Astrocyte (in vitro differentiated cells and primary cell): ENCODE data around the gene PTPRE. TPM values are rescaled to one million over a fixed set of nuclear protein-coding genes. Genes with fewer than 3 reads are reported as not detected.
A peak's percentile ranks its signal among the peaks of the same experiment; 100 is the strongest.

ENCODE experiments used
- DNase-seq: peaks from one replicate; pipeline ENCODE4 v3.0.0-alpha.2; 2010; ENCODE audit warnings: low read depth
- FAIRE-seq: peaks from 2 replicates; lab custom pipeline; 2011; peaks lifted over from hg19 to GRCh38; lab: Jason Lieb, UNC
- H2AFZ ChIP-seq: 2 replicates; pipeline ENCODE4 v1.6.0; 2012; ENCODE audit warnings: low read depth, low read length, inconsistent platforms
- H3K27ac ChIP-seq: 2 replicates; pipeline ENCODE4 v1.5.1; 2011; ENCODE audit warnings: low read depth, low read length, inconsistent platforms
- H3K27me3 ChIP-seq: 2 replicates; pipeline ENCODE4 v1.6.0; 2011; ENCODE audit warnings: low read length, inconsistent platforms; ENCODE audit not compliant: insufficient read depth
- H3K36me3 ChIP-seq: 2 replicates; pipeline ENCODE4 v1.5.1; 2011; ENCODE audit warnings: low read length, inconsistent platforms; ENCODE audit not compliant: insufficient read depth
- H3K4me1 ChIP-seq: 2 replicates; pipeline ENCODE4 v1.5.1; 2011; ENCODE audit warnings: low read length, inconsistent platforms; ENCODE audit not compliant: insufficient read depth
- H3K4me2 ChIP-seq: 2 replicates; pipeline ENCODE4 v1.6.0; 2012; ENCODE audit warnings: low read length, inconsistent platforms
- H3K4me3 ChIP-seq: 2 replicates; pipeline ENCODE4 v1.5.1; 2011; ENCODE audit warnings: low read depth, mild to moderate bottlenecking, low read length, inconsistent platforms; ENCODE audit not compliant: insufficient read depth
- H3K79me2 ChIP-seq: 2 replicates; pipeline ENCODE4 v1.6.0; 2012; ENCODE audit warnings: mild to moderate bottlenecking, low read length, inconsistent platforms; ENCODE audit not compliant: insufficient read depth
- H3K9ac ChIP-seq: 2 replicates; pipeline ENCODE4 v1.6.0; 2012; ENCODE audit warnings: mild to moderate bottlenecking, low read length, inconsistent platforms
- H3K9me3 ChIP-seq: 2 replicates; pipeline ENCODE4 v1.5.1; 2012; ENCODE audit warnings: low read depth, mild to moderate bottlenecking, low read length, inconsistent platforms; ENCODE audit not compliant: insufficient read depth
- H4K20me1 ChIP-seq: 2 replicates; pipeline ENCODE4 v1.6.0; 2012; ENCODE audit warnings: low read length, inconsistent platforms; ENCODE audit not compliant: insufficient read depth
- H3K27ac Mint-ChIP-seq: one replicate; pipeline ENCODE4 v1.8.0; 2021; ENCODE audit warnings: mild to moderate bottlenecking, mixed read lengths; ENCODE audit not compliant: unreplicated experiment
- H3K27me3 Mint-ChIP-seq: one replicate; pipeline ENCODE4 v1.8.0; 2021; ENCODE audit warnings: low read depth, mixed read lengths; ENCODE audit not compliant: unreplicated experiment
- H3K36me3 Mint-ChIP-seq: one replicate; pipeline ENCODE4 v1.8.0; 2021; ENCODE audit warnings: low read depth, mixed read lengths; ENCODE audit not compliant: unreplicated experiment
- H3K4me1 Mint-ChIP-seq: one replicate; pipeline ENCODE4 v1.8.0; 2021; ENCODE audit warnings: low read depth, mixed read lengths; ENCODE audit not compliant: unreplicated experiment
- H3K4me3 Mint-ChIP-seq: one replicate; pipeline ENCODE4 v1.8.0; 2021; ENCODE audit warnings: mild to moderate bottlenecking, moderate library complexity, mixed read lengths; ENCODE audit not compliant: unreplicated experiment
- H3K9me3 Mint-ChIP-seq: one replicate; pipeline ENCODE4 v1.8.0; 2021; ENCODE audit warnings: mild to moderate bottlenecking, mixed read lengths; ENCODE audit not compliant: unreplicated experiment
- CTCF ChIP-seq: IDR thresholded peaks from 2 replicates; pipeline ENCODE4 v1.5.1; 2011; ENCODE audit warnings: low read depth, mild to moderate bottlenecking, inconsistent platforms, low read length, moderate library complexity; ENCODE audit not compliant: insufficient read depth
- EZH2 ChIP-seq: IDR thresholded peaks from 2 replicates; pipeline ENCODE4 v1.6.1; 2012; ENCODE audit warnings: mild to moderate bottlenecking, low read length, inconsistent platforms; ENCODE audit not compliant: insufficient read depth
- total RNA-seq: library from RNA; stranded (reverse); gene quantifications from 2 replicates; pipeline ENCODE4 v1.2.1, GENCODE V29; 2021

Gene PTPRE
- total RNA-seq, 1 donor from 2014 or later = 14.1 TPM

GRCh38 chr10:127926455-127926854 is 19.6 kb downstream of the PTPRE start:
- FAIRE-seq = no peak
- peaks cover 52% of the 10 kb centered on the region for H3K4me1 Mint-ChIP-seq
- peak overlapping the region; percentile 16 for H3K4me2 ChIP-seq

DNA sequence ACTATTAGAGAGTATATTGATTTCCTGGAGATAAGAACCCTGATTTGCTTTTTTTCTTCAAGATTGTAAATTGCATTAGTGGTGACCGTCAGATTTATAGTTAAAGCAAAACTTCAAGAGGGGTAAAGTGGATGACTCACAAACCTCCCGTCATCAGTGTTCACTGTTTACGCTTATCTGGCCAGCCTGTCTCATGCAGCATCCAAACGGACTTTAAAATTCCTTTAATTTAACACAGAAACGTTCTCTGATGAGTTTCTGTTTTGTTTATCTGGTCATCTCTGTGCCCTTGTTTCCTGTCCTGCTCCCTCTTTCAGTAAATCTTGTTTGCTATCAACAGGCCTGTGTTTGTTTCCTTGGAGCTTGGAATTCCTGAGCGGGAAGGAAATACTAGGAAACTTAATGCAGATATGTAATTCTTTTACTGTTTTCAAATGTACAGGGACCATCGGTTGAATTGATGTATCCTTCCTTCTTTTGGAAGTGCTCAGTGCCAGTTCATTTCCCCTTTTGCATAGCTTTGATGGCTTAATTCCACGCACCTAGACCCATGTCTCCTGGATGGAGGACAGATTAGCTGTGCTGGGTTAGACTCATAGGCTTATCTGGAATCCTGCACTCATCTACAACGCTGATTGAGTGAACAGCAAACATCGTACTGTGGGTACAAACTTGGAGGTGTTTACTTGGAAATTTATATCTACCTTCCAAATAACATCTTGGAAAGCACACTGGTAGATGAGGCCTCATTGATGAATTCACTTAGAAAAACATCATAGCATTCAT is 21.3 kb downstream of the PTPRE start:
- Histone ChIP-seq H3K27ac (no peak overlapping the region), H3K4me3 (no peak overlapping the region), H3K9me3 (no peaks in the 10 kb centered on the region), H3K79me2 (peaks cover 22% of the 10 kb centered on the region), H3K4me1 (peaks cover 23% of the 10 kb centered on the region), H4K20me1 (no peaks in the 10 kb centered on the region), H3K4me2 (peak overlapping the region; percentile 76), H3K27me3 (no peaks in the 10 kb centered on the region), H3K36me3 (no peaks in the 10 kb centered on the region), H3K9ac (peak overlapping the region; percentile 55), H2AFZ (no peak overlapping the region)
- FAIRE-seq (peak; percentile 63), DNase-seq (peak; percentile 80)
- H3K36me3 Mint-ChIP-seq = peaks cover 2% of the 10 kb centered on the region
- TF ChIP-seq EZH2 = no peak
- no peak for TF ChIP-seq CTCF
- H3K4me1 Mint-ChIP-seq = peaks cover 39% of the 10 kb centered on the region
- peak overlapping the region; percentile 63 for H3K27ac Mint-ChIP-seq
- no peaks in the 10 kb centered on the region for H3K27me3 Mint-ChIP-seq
- H3K4me3 Mint-ChIP-seq = peak overlapping the region; percentile 1
- peaks cover 4% of the 10 kb centered on the region for H3K9me3 Mint-ChIP-seq

More at GRCh38 chr10:127926455-127926854, 19.6 kb downstream of the PTPRE start:
- TF ChIP-seq CTCF (no peak), EZH2 (no peak)
- no peak overlapping the region for H3K9ac ChIP-seq
- H3K9me3 Mint-ChIP-seq = peaks cover 4% of the 10 kb centered on the region
- H3K4me3 ChIP-seq = no peak overlapping the region
- no peaks in the 10 kb centered on the region for H3K27me3 Mint-ChIP-seq
- no peak for DNase-seq
- H4K20me1 ChIP-seq = no peaks in the 10 kb centered on the region
- H3K27ac ChIP-seq = no peak overlapping the region
- no peak overlapping the region for H2AFZ ChIP-seq
- H3K27ac Mint-ChIP-seq = peak overlapping the region; percentile 75
- peaks cover 35% of the 10 kb centered on the region for H3K4me1 ChIP-seq
- H3K27me3 ChIP-seq = no peaks in the 10 kb centered on the region
- peaks cover 28% of the 10 kb centered on the region for H3K79me2 ChIP-seq
- H3K4me3 Mint-ChIP-seq = peak overlapping the region; percentile 56
- H3K36me3 ChIP-seq = no peaks in the 10 kb centered on the region
- H3K36me3 Mint-ChIP-seq = peaks cover 2% of the 10 kb centered on the region
- no peaks in the 10 kb centered on the region for H3K9me3 ChIP-seq
